Ascending aorta (tissue), 2 donors: ENCODE results near the gene COL8A1. TPM values are rescaled to one million over a fixed set of nuclear protein-coding genes. Genes with fewer than 3 reads are reported as not detected.

ENCODE experiments used
- DNase-seq, 2 donors: peaks; one replicate each; pipeline ENCODE4 v3.0.0-alpha.2; 2019; ENCODE audit warnings: low spot score in 2 of 2
- H3K27ac ChIP-seq, 2 donors: fragments of 200-600 bp; sonication (generic); one replicate each; pipeline ENCODE4 v1.5.1; 2016 to 2017; ENCODE audit warnings: mild to moderate bottlenecking in 1 of 2
- H3K27me3 ChIP-seq: fragments of 200-600 bp; sonication (generic); one replicate; pipeline ENCODE4 v1.5.1; 2017
- H3K36me3 ChIP-seq, 2 donors: fragments of 200-600 bp; sonication (generic); one replicate each; pipeline ENCODE4 v1.5.1; 2016
- H3K4me1 ChIP-seq, 2 donors: fragments of 200-600 bp; sonication (generic); one replicate each; pipeline ENCODE4 v1.5.1; 2016 to 2017; ENCODE audit warnings: mild to moderate bottlenecking in 1 of 2
- H3K4me3 ChIP-seq, 2 donors: fragments of 200-600 bp; sonication (generic); one replicate each; pipeline ENCODE4 v1.5.1; 2016 to 2017; ENCODE audit warnings: mild to moderate bottlenecking in 1 of 2
- H3K9me3 ChIP-seq, 2 donors: fragments of 200-600 bp; sonication (generic); one replicate each; pipeline ENCODE4 v1.5.1; 2016
- intact Hi-C: fragments of 100-400 bp; cut with DNase I; formaldehyde crosslinking; loops from one replicate; pipeline ENCODE4 v1.15.1; 2023
- total RNA-seq: library from RNA; depleted of rRNA; stranded (reverse); fragments of >200 nt; gene quantifications from one replicate; pipeline ENCODE4 v1.1.0, GENCODE V29; 2016
- TF ChIP-seq, protein P1 (sequence below), 3 experiments: fragments of 200-600 bp in 2 of 3; fragments of 450-650 bp in 1 of 3; sonication (generic) in 2 of 3; IDR thresholded peaks; one replicate each; pipeline ENCODE4 v1.5.1; 2016 to 2019; ENCODE audit warnings: antibody characterized with exemption in 3 of 3, mild to moderate bottlenecking in 1 of 3, moderate library complexity in 1 of 3

Gene COL8A1
- total RNA-seq, 1 donor from 2014 or later, result 459 TPM

DNA sequence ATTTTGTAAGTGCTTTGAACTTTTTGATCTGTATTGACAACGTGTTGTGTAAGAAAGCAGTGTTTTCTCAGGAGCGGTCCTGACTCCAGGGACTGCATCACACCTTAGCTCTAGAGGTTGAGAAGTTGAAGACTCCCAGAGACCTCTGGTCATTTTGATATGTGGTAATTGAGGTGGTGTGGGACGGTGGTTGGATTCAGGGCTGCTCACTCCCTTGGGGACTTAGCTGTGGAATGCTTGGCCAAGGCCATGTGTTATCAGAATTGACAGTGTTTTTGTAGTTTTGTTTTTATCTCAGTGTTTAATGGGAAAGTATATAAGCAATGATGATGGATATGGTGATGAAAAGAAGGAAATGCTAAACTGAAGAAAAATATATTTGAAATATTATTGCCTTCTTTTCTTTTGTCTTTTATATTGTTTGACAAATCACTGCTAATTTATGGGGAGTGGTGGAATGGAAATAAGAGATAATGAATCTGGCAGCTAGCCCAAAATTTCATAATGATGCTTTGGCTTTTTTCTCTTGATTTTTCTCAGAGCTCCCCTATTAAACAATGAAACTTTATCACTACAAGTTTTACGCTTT is 195.3 kb downstream of the COL8A1 start:
- H3K27me3 ChIP-seq, result no peaks in the 10 kb centered on the region
- H3K27ac ChIP-seq, result peak overlapping the region; percentile 20 to 22

DNA sequence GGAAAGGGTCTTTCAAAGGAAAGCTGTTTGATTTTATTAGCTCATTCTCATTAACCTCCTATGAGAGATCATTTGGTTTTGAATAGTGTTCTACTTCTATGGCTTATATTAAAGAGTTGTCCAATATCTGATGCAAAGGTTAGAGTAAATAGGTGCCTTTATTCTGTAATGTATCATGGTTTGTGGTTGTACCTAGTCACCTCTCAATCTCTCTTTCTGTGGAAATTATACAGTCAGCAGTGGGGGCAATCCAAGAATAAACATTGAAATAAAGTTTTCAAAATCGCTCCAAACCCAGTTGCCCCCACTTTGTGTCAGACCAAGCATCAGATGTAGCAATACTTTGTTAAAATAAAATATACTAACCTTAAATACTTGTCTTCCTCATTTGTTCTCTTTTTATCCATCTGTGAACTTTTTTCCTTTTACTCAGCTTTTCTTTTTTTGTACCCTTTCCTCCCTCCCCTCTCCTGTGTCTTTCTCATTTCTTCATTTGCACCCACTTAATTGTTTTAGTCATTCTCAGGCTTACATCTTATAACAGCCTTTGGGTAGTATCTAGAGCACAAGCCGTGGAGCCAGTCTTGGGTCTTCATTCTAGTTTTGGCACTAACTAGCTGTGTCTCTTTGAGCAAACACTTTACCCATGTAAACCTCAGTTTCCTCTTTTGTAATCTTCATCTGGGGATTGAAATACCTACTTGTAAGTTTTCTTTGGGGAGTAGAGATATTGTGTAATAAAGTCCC is 196.0 kb downstream of the COL8A1 start:
- H3K9me3 ChIP-seq, result no peaks in the 10 kb centered on the region
- H3K4me1 ChIP-seq, result peaks cover 0 to 9% of the 10 kb centered on the region in 2 donors
- peak overlapping the region; percentile 26 to 47 for H3K27ac ChIP-seq
- no peak for DNase-seq
- TF ChIP-seq, protein P1, sequence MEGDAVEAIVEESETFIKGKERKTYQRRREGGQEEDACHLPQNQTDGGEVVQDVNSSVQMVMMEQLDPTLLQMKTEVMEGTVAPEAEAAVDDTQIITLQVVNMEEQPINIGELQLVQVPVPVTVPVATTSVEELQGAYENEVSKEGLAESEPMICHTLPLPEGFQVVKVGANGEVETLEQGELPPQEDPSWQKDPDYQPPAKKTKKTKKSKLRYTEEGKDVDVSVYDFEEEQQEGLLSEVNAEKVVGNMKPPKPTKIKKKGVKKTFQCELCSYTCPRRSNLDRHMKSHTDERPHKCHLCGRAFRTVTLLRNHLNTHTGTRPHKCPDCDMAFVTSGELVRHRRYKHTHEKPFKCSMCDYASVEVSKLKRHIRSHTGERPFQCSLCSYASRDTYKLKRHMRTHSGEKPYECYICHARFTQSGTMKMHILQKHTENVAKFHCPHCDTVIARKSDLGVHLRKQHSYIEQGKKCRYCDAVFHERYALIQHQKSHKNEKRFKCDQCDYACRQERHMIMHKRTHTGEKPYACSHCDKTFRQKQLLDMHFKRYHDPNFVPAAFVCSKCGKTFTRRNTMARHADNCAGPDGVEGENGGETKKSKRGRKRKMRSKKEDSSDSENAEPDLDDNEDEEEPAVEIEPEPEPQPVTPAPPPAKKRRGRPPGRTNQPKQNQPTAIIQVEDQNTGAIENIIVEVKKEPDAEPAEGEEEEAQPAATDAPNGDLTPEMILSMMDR (IDR thresholded peaks at IDR 0.05), result no peak
- H3K4me3 ChIP-seq, result no peak overlapping the region
- no peaks in the 10 kb centered on the region for H3K36me3 ChIP-seq
- no peaks in the 10 kb centered on the region for H3K27me3 ChIP-seq
- intact Hi-C loops, result loop anchor here (2.0 kb wide), 1 partner anchor 420 kb away; no protein-coding TSS in a partner anchor

More for the DNA sequence above, 195.3 kb downstream of the COL8A1 start:
- intact Hi-C loops, result loop anchor here (2.0 kb wide), 1 partner anchor 421 kb away; no protein-coding TSS in a partner anchor
- Histone ChIP-seq H3K4me1 (peaks cover 0 to 9% of the 10 kb centered on the region in 2 donors), H3K4me3 (no peak overlapping the region), H3K36me3 (no peaks in the 10 kb centered on the region), H3K9me3 (no peaks in the 10 kb centered on the region)
- TF ChIP-seq, protein P1 (IDR thresholded peaks at IDR 0.05), result no peak
- no peak for DNase-seq

DNA sequence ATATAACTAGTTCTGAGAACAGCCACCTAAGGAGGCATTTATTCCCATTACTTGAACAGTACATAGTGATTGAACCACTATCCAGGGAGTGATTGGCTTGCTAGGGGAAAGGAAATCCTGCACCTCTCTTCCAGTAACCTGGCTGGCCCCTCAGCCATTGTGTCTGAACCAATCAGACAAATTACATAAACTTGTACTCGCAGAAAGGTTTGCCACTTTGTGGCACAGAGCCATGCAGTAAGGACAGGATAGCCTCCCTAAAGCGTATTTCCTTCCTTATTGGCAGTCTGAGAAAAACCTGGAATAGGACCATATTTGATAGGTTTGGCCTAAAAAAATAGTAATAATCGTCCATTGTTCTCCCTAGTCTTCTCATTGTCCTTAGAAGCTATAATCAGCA is 198.3 kb downstream of the COL8A1 start:
- no peak for DNase-seq
- peaks cover 0 to 9% of the 10 kb centered on the region in 2 donors for H3K4me1 ChIP-seq
- intact Hi-C loops, result no loop called here

DNA sequence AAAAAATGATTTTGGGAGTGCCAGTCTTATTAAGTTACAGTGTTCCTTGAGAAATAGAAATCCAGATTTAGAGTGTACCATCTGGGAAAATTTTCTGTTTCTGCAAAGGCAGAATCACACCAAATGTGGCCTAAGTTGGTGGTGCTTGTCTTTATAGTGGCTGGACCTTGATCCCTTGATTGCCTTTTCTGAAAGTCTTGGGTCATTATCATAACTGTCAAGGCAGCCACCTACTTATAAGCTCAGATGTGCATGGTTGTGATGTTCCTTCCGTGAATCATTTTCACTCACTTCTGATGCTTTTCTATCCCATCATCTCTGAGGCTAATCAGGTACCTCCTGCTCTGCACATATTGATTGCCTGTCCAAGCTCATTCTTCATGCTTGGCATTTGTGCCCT is 199.3 kb downstream of the COL8A1 start:
- intact Hi-C loops, result no loop called here
- no peak overlapping the region for H3K27ac ChIP-seq
- no peaks in the 10 kb centered on the region for H3K27me3 ChIP-seq
- TF ChIP-seq, protein P1 (IDR thresholded peaks at IDR 0.05), result no peak
- DNase-seq, result no peak
- H3K9me3 ChIP-seq, result no peaks in the 10 kb centered on the region
- H3K4me1 ChIP-seq, result peaks cover 0 to 9% of the 10 kb centered on the region in 2 donors
- H3K4me3 ChIP-seq, result no peak overlapping the region
- H3K36me3 ChIP-seq, result peaks cover 0 to 6% of the 10 kb centered on the region in 2 donors

More for the DNA sequence above, 198.3 kb downstream of the COL8A1 start:
- Histone ChIP-seq H3K27me3 (no peaks in the 10 kb centered on the region), H3K27ac (no peak overlapping the region), H3K9me3 (no peaks in the 10 kb centered on the region), H3K36me3 (peaks cover 0 to 4% of the 10 kb centered on the region in 2 donors), H3K4me3 (no peak overlapping the region)
- TF ChIP-seq, protein P1 (IDR thresholded peaks at IDR 0.05), result no peak

DNA sequence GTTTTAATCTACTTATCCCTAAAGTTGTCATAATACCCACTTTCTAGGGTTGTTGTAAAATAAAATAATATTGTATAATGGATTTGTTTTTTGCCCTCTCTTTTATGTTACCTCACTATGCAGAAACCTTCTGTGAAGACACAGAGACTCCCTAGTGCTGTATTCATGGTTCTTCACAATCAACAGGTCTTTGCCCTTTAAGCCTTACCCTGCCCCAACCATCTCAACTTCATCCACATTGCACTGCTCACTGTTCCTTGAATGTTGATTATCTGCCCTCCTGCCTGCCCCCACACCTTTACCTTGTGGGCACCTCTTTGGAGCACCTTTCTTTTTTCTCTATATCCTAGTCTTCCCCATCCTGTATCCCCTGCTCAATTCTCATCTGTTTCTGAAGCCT is 200.4 kb downstream of the COL8A1 start:
- H3K27me3 ChIP-seq, result no peaks in the 10 kb centered on the region
- TF ChIP-seq, protein P1 (IDR thresholded peaks at IDR 0.05), result no peak

More for the DNA sequence above, 200.4 kb downstream of the COL8A1 start:
- Histone ChIP-seq H3K9me3 (no peaks in the 10 kb centered on the region), H3K36me3 (peaks cover 0 to 6% of the 10 kb centered on the region in 2 donors), H3K4me1 (peaks cover 0 to 1% of the 10 kb centered on the region in 2 donors), H3K4me3 (no peak overlapping the region), H3K27ac (peak overlapping the region in 1 of 2 donors; percentile 32)
- DNase-seq, result no peak
- intact Hi-C loops, result no loop called here
